ENCODE measurements around the gene FNDC3B.

- TF ChIP-seq CTCF (IDR thresholded peaks at IDR 0.05): no peak
- TF ChIP-seq POLR2AphosphoS5 (IDR thresholded peaks at IDR 0.05): no peak
- no peak for TF ChIP-seq POLR2A (IDR thresholded peaks at IDR 0.05; ENCODE audit: low read depth)
- TF ChIP-seq EP300 (IDR thresholded peaks at IDR 0.05): no peak
These were observed 110.9 kb downstream of the FNDC3B start for GRCh38 chr3:172150268-172150667.

All from esophagus muscularis mucosa (tissue), 4 donors.